Astrocyte of the hippocampus (primary cell): ENCODE measurements around the gene TTC33.
"Not testable (repeated sequence)": the region's sequence is repeated elsewhere in the genome, so short reads cannot be mapped to it uniquely, and the experiment has no call there.

Experiments
- DNase-seq: peaks from one replicate; pipeline ENCODE4 v3.0.0; 2011; ENCODE audit warnings: low read depth, low spot score

The TTC33 gene

DNA sequence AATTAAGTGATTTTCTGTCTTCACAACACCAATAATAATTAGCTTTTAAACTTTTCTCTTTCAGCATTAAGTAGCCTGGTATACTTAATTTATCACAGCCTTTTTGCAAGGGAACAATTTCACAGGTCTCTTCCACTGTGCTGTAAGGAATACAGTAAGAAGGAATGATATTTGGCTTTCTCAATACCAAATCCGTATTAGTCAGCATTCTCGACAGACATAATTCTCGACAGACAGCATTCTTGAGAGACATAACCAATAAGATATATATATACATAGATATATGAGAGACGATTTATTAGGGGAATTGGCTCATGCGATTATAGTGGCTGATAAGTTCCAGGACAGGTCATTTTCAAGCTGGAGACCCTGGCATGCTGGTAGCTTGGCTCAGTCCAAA lies 24.4 kb upstream of the TTC33 start:
- DNase-seq, result no peak

DNA sequence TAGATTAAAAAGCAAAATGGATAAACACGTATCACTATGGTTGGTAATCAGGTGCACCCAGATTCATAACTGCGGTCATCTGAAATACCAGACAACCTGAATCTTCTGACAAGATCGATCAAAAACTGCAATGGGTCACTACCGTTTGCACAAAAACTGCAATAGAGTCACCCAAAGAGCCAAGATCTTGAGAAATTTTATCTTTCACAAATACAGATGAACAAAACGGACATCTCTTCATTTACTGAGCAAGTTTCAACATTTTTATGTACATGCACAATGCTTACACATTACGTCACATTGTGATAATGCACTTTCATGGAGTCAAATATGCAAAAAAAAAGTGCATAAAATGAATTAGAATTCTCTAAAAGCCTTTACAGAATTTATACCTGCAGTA lies 23.8 kb upstream of the TTC33 start:
- no peak for DNase-seq

DNA sequence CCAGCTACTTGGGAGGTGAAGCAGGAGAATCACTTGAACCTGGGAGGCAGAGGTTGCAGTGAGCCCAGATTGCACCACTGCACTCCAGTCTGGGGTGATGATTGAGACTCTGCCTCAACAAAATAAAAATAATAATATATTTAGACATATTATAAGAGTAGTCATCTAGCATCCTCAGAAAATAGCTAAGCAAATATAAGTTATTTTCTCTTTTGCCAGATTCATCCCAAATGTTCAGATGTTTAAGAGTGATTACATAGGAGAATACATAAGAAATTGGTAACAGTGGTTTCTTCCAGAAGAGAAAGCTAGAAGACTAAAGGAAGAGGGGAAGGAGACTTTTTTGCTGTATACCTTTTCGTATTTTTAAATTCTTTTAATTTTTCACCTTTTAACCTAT lies 22.4 kb upstream of the TTC33 start:
- no peak for DNase-seq

DNA sequence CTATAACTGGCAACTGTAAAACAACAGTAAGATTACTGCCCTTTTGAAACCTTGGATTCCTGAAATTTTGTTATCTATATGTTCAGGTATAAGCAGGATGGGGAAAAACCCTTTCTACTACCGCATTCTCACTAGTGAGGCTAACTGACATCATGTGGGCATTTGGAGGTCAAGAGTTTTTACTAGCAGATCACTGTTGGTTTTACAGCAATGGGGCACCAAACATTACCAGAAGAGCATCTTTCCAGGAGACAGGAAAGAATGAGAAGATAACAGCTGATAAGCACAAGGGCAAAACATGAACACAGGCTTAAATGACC lies 20.9 kb upstream of the TTC33 start:
- no peak for DNase-seq

DNA sequence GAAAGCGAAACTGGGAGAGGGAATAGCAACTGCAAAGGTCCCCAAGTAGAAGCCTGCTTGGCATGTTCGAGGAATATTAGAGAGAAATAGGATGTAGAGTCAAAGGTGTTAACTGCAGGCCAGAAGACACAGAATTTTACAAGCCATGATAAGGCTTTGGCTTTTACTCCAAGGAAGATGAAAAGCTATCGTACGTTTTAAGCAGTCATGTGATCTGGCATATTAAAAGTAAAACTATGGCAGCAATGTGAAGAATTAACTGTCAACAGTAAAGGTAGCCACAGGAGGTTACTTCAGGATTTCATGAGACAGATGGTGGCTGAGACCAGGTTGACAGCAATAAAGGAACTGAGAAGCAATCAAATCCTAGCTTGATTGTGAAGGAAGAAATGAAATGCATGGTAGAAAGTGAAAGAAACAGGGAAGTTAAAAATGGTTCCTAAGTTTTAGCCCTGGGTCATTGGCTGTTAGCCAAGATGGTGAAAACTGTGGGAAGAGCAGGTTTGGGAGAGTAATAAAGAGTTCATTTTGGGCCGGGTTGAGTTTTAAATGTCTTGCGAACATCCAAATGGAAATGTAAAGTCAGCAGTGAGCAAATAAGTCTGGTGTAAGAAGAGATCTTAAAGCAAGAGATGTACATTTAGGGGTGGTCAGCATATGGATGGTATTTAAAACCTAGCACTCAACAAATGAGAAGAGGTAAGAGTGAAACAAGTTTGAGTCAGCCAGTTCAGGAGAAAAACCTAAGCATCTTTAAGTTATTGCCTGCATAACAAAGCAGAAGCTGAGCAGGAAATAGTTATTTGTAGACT lies 20.3 kb upstream of the TTC33 start:
- DNase-seq, result no peak

DNA sequence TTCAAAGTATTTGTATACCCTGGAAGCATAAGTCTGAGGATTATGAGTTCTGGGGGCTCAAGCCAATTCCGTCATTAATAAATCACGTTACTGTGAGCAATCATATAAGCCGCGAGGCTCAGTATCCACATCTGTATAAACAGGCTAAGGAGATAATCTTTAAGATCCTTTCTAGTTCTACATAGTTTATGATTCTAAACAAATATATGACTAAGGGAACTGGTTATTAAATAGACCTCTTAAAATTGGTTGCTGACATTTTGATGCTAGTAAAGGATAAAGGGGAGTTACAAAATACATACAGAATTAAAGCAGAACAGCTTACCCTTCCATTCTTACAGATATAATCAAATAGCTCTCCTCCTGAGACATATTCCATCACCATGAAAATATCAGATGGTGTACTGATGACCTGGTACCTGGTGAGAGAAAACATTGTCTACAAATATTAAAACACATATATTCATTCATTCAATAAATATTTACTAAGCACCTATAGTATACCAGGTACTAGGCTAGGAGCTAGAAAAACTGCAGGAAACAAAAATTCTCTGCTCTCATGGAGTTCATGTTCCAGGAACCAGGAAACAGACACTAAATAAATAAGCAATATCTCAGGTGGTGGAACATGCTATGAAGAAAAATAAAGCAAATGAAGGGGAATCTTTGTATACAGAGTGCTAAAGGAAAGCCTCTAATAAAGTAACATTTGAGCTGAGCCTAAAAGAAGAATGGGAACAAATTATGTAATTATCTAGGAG lies 19.5 kb upstream of the TTC33 start:
- no peak for DNase-seq

DNA sequence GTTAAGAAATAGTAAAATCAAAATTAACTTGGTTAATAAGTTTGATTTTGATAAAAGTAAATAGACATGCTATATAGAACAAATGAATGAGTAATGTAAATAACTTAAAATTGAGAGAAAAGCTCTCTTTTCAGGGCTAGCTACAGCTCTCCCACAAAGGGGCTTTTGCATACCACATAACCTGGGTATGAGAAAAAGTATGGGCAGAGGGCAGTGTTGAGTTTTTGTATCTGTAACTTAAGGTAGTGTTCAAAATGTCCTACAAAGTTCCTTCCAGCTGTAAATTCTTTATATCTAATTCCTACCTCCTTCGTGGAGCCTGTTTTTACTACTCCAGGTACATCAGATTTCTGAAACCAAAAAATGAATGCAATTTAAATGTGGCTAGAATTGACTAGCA lies 18.9 kb upstream of the TTC33 start:
- no peak for DNase-seq

DNA sequence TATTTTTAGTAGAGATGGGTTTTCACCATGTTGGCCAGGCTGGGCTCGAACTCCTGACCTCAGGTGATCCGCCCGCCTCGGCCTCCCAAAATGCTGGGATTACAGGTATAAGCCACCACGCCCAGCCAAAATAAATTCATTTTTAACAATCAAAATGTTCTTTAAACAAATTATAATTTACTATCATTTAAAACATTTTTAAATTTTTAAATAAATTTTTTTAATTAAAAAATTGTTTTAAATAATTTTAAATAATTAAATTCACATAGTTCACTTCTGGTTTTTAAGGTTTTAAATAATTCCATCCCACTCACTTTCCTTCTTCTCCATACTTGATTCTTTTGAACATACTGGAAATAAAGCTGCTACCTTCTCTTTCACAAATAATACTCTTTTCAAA lies 15.0 kb upstream of the TTC33 start:
- DNase-seq, result no peak

DNA sequence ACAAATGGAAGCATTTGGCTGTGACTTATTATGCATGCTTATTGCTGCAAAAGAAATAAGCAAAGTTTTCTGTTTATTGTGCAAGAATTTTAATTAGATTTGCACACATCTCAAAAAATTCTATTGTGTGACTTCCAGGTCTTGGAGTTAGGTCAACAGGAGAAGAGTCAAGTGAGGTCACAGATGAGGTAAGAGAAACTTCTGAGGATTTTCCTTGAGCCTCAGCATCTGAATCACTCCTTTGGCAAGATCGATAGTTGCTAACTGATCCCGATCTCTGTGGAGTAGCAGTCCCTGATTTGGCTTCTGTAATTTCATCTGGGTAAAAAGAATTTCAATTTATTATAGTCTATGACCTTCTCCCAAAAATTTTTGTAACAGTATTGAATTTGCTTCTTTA lies 6.9 kb upstream of the TTC33 start:
- no peak for DNase-seq

DNA sequence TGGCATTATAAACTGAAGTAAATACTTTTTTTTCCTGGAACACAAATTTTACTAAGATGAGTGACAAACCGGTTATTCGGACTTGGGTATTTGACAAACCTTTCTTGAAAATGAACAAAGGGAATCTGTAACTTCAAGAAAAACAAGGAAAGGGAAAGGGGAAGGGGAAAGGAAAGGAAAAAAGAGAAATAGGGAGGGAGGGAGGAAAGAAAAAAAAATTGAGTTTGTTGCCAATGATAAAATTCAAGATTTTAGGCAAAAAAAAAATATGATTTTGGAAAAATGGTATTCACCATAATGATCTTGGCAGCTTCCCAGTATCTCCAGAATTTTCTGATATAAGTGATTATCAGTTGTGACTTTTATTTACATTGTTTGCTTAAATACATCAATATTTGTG lies 1.6 kb upstream of the TTC33 start:
- DNase-seq, result no peak

DNA sequence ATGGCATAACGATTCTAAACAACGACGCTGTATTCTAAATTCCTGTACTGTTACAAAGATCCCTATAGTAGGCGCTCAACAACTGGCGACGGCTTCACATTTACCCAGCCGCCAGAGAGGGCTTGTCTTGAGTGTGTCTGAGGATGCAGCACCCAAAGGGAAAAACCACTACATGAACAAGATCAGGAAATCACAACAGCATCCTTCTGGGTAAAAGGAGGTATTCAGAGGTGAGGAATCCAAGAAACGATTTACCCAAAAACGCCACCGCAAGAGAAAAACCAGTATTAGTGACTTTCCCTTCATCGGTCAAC lies 711 bp downstream of the TTC33 start:
- DNase-seq, result peak; percentile 88

DNA sequence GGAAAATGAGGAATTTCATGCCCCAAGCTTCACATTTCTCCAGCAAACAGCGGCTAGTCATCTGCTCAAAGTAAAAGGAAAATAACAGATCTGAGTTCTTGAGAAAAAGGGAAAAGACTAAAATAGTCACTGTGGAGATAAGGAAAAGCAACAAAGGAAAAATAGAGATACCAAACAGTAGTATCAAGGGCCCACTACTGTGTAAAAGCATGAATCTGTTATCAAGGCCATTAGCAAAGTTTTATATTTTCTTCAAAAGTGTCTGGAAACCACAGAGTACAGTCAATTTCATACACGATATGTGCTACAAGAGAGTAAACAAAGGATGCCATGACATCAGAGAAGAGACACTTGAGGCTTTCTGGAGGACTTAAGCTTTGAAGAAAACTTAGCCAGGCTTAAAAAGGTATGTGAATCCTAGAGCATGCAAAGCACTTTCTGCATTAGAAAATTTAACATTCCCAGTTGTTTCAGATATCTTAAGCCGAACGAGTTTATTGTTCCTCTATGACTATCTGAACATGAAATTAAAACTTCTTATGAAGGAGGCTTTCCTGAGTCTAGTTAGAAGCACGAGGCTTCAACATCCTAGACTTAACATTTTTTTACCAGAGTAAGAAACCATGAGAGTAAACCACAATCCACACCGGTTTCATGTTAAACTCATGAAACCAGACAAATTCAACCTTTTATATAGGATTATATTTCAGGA lies 1.2 kb downstream of the TTC33 start:
- peak; percentile 60 for DNase-seq

DNA sequence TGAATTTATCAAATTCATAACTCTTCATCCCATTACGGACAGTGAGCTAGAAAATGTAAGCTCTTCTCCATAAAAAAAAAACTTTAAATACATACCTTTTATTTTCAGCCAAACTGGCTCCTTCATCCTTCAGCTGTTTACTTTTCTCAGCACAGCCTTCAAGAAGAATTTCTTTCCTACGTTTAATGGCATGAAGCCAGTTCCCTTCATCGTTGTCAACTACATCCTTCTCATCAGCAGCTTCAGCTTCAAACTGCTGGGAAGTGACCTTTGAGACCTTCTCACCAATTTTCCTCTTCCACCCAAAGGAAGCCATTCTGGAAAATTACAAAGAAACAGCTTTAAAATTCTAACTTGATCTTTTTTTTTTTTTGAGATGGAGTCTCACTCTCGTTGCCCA lies 9.1 kb downstream of the TTC33 start:
- peak; percentile 11 for DNase-seq

DNA sequence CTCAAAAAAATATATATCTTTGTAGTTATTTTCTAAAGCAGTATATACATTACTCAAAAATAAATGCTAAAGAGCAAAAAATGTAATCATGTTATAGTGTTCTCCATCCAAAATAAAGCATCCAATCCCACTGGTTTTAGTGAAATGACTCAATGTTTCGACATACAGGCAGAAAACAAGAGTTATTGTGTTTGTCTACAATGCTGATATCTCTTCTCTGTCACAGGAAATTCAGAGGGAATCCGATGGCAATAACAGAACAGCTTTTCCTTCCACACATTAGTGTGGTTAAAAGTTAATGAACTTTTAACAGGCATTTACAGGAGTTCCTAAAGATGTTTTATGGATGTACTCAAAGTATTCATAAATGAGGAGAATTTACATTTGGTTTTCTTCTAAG lies 12.0 kb downstream of the TTC33 start:
- DNase-seq, result no peak

DNA sequence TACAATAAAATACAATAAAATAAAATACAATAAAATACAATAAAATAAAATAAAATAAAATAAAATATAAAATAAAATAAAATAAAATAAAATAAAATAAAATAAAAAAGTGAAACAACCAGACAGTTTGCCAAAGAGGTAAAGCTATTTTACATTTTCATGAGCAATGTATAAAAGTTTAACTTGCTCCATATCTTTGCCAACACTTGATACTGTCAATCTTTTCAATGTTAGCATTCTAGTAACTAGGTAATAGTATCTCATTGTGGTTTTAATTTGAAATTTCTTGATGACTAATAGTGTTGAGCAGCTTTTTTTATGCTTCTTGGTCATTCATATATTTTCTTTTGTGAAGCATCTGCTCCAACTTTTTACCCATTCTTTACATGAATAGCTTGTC lies 17.3 kb downstream of the TTC33 start:
- DNase-seq, result no peak

DNA sequence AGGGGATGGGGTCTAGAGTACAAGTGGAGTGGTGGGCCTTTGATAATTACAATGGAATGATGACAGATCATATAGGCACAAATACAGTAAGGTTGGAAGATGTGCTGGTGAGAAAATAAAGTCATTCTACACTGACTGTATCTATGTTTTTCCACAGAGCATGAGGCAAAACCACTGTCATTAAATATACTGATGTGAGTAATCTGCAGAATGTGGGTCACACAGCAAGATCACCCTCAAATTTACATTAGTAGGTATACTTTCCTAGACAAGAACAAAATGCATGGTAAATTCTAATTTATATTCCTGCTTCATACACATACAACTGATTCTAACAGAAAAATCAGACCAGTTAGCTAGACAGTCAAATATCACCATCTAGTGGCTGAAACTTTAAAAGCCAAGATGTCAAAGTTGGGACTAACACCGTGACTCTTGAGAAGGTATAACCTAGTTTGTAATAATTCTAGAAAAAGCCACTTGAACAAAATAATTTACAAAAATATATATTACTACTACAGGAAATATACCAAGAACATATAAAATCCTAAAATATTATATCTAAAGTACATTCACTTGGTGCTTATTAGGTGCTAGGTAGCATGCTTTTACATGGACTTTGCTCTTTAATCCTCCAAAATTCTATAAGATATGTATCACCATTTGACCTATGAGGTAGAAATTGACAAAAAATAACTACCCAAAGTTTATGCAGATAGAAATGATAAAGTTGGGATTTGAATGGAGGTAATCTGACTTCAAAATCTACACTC lies 19.5 kb downstream of the TTC33 start:
- DNase-seq, result peak; percentile 71

DNA sequence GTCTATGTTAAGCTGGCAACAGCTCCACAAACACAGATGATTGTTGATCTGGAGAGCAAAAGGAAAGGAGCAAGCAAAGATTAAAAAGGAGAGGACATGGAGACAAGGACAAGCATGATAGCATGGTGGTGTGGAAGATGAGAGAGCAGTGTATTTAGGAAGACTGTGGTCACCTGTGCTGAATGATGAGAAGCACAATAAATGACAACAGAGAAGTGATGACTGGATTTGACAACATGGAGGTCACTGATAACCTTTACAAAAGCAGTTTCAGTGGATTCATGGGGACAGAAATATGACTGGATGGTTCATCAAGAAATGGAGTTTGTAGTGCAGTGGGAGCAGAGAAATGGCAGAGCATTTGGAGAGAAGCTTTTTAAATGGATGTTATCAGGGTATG lies 20.2 kb downstream of the TTC33 start:
- DNase-seq, result no peak

DNA sequence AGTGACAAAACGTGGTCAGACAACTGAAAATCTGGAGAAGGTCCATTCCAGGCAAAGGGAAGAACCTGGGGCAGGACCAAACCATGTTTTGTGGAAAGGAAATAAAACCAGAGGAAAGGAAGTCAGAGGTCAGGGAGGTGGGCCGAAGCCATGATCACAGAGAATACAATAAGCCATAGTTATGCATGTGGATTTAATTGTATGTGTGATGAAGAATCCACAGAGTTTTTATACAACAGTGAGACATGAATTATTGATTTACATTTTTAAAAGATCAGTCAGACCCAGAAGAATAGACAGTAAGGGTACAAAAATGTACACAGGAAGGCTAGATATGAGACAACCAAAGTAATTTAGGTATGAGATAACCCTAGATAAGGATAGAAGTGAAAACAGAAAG lies 20.8 kb downstream of the TTC33 start:
- DNase-seq, result no peak

DNA sequence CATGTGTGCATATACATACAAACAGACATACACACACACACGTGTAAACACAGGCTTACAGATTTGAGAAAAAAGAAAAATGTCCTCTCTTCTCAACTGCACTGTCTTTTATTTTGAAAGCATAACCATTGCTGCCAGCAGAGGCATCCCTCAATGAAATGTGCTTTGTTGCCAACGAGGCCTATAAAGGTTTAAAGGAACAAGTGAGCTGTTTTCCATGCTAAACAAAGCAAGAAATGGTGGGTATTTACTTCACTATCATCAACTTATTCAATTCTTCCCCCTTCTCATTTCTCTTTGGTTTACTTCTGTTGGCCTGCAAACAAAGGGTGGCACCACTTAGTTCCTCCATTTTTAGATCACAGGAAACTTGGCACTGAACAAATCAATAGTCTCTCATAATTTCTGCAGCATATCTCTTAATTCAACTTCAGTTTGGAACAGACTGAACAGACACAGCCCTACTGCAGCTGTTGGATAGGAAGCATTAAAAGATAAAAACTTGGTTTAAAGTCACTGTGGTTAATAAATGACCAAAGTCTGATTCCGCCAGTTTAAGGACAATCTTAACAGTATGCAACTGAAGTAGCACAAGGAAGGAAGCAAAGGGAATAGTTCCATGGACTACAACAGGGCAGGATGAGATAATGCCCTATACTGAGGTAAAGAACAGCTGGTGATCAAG lies 21.7 kb downstream of the TTC33 start:
- DNase-seq, result no peak

DNA sequence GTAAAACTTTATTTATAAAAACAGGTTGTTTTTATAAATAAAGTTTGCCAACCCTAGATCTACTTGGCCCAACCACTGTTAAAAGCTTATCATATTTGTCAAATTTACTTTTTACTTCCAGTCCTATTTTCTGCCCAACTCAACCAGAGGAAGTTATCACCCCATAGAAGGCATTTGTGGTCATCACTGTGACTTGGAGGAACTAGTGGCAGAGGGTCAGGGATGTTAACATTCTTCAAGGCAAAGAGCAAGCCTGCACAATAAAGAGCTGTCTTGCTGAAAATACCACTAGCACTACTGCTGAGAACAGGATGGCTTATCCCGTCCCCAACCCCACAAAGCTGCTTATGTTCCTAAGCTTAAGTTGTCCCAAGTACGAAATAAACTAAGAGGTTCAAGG lies 22.3 kb downstream of the TTC33 start:
- DNase-seq, result no peak

DNA sequence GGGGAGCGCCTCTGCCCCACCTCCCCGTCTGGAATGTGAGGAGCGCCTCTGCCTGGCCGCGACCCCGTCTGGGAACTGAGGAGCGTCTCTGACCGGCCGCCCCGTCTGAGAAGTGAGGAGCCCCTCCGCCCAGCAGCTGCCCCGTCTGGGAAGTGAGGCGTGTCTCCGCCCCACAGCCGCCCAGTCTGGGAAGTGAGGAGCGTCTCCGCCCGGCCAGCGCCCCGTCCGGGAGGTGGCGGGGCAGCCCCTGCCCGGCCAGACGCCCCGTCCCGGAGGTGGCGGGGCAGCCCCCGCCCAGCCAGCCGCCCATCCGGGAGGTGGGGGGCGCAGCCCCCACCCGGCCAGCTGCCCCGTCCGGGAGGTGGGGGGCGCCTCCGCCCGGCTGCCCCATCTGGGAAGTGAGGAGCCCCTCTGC lies 33.3 kb downstream of the TTC33 start:
- not testable (repeated sequence) for DNase-seq

DNA sequence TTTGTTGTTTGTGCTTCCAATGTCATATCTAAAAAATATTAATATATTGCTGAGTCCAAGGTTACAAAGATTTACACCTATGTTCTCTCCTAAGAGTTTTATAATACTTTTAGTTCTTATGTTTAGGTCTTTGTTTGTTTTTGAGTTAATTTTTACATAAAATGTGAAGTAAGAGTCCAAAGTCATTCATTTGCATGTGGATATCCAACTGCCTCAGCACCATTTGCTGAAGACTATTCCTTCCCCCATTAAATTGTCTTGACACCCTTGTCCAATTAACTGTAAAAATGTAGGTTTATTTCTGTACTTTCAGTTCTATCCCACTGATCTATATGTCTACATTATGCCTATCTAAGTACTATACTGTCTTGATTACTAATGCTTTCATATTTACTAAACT lies 35.7 kb downstream of the TTC33 start:
- no peak for DNase-seq
